ENCODE results near the gene PSMG4.
A peak's percentile ranks its signal among the peaks of the same experiment; 100 is the strongest.

Gene PSMG4

GRCh38 chr6:3277851-3278416, 19.2 kb downstream of the PSMG4 start:
- DNase-seq = no peak

GRCh38 chr6:3278691-3279090, 19.9 kb downstream of the PSMG4 start:
- no peak for DNase-seq

GRCh38 chr6:3280091-3280490, 21.3 kb downstream of the PSMG4 start:
- no peak for DNase-seq

- DNase-seq = no peak
Observed at GRCh38 chr6:3280866-3281465, 22.2 kb downstream of the PSMG4 start.

- no peak for DNase-seq
Observed at GRCh38 chr6:3281631-3282475, 23.1 kb downstream of the PSMG4 start.

GRCh38 chr6:3282476-3283236, 23.9 kb downstream of the PSMG4 start:
- DNase-seq = no peak

GRCh38 chr6:3283241-3283640, 24.5 kb downstream of the PSMG4 start:
- DNase-seq = no peak

GRCh38 chr6:3283641-3284435, 25.1 kb downstream of the PSMG4 start:
- DNase-seq = no peak

- peak; percentile 90 for DNase-seq
Observed at GRCh38 chr6:3284436-3284876, 25.7 kb downstream of the PSMG4 start.

- DNase-seq = no peak
Observed at GRCh38 chr6:3285049-3285639, 26.4 kb downstream of the PSMG4 start.

- DNase-seq = no peak
Observed at GRCh38 chr6:3285732-3286131, 27.0 kb downstream of the PSMG4 start.

- no peak for DNase-seq
Observed at GRCh38 chr6:3286641-3287171, 28.0 kb downstream of the PSMG4 start.

GRCh38 chr6:3287308-3287707, 28.6 kb downstream of the PSMG4 start:
- DNase-seq = no peak

GRCh38 chr6:3287976-3288707, 29.4 kb downstream of the PSMG4 start:
- DNase-seq = no peak

GRCh38 chr6:3288711-3289663, 30.2 kb downstream of the PSMG4 start:
- no peak for DNase-seq

GRCh38 chr6:3289664-3290055, 30.9 kb downstream of the PSMG4 start:
- no peak for DNase-seq

GRCh38 chr6:3290149-3290930, 31.6 kb downstream of the PSMG4 start:
- no peak for DNase-seq

- no peak for DNase-seq
Observed at GRCh38 chr6:3290931-3291211, 32.1 kb downstream of the PSMG4 start.

- no peak for DNase-seq
Observed at GRCh38 chr6:3291346-3291745, 32.6 kb downstream of the PSMG4 start.
